ENCODE data around the gene CWC22.
A peak's percentile ranks its signal among the peaks of the same experiment; 100 is the strongest.

CWC22 gene

GRCh38 chr2:179910735-179911113 is 96.4 kb downstream of the CWC22 start:
- FAIRE-seq = no peak
- no peak for DNase-seq (ENCODE audit: insufficient read length, low spot score)

DNA sequence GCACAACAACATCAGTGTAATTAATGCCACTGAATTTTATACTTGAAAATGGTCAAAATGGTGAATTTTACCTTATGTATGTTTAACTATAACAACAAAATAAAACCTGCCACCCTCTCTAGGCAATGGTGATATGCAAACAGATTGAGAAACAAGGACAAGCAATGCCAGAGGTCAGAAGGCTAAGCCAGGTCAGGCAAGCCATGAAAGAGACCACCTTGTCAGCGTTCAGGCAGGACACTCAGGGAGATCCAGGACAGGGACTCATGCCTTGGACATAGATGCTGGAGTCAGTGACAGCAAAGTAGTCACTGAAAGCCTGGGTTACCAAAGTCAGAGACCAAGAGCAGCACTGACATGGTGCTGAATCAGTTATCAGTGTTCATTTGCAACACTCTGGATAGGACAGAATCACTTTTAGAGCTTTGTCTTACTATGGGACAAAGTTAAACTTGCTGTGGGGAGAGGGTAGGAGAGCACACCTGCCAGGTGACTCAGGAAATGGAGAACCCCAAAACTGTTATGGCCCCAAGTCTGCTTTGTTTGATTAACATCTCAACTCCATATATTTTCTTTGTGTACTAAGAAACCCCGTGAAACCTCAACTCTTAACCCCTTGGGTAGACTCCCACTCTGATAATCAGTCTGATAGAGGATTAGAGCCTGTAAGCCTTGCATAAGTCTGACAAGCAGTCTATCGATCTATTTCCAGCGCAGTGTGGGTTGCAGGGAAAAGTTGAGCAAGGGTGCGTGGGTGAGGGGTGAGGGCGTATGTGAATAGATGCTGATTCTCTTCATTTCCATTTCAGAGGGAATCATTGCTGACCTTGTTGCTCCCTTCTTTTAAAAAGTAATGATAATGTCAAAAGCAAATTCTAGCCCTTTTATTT is 97.0 kb downstream of the CWC22 start:
- no peak for FAIRE-seq
- DNase-seq (ENCODE audit: insufficient read length, low spot score) = no peak

DNA sequence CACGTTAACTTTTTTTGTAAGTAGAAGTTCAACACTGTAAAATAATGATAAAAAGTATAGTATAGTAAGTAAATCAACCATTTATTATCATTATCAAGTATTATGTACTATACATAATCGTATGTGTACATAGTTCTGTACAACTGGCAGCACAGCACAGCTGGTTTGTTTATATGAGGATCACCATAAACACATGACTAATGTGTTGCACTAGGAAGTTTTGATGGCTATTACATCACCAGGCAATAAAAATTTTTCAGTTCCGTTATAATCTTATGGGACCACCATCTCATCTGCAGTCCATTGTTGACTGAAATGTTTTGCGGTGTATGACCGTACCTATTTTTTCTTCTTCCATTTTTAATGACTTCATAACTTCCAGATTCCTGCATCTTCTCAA is 106.4 kb downstream of the CWC22 start:
- no peak for FAIRE-seq
- no peak for DNase-seq (ENCODE audit: insufficient read length, low spot score)

GRCh38 chr2:179899666-179900065 is 107.4 kb downstream of the CWC22 start:
- DNase-seq (ENCODE audit: insufficient read length, low spot score) (no peak), FAIRE-seq (no peak)

DNA sequence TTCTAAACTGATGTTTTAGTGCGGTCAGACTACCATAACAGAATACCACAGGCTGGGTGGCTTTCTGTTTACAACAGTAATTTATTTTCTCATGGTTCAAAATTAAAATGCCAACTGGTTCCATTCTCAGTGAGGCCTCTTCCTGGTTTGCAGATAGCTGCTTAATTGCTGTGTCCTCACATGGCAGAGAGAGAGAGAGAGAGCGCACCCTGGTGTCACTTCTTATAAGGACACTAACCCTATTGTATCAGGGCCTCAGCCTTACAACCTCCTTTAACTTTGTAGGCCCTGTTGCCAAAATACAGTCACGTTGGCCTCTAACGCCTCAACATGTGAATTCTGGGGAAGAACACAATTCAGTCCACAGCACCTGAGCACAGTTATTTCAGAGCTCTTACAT is 108.2 kb downstream of the CWC22 start:
- DNase-seq (ENCODE audit: insufficient read length, low spot score) = peak; percentile 9
- FAIRE-seq = no peak
